HG03460 (cell line): ENCODE data around the gene PHF1.

ENCODE experiments used
- ATAC-seq: cut with Tn5 transposase; IDR thresholded peaks from one replicate; pipeline ENCODE4 v1.9.1; 2021; ENCODE audit not compliant: unreplicated experiment

The PHF1 gene

DNA sequence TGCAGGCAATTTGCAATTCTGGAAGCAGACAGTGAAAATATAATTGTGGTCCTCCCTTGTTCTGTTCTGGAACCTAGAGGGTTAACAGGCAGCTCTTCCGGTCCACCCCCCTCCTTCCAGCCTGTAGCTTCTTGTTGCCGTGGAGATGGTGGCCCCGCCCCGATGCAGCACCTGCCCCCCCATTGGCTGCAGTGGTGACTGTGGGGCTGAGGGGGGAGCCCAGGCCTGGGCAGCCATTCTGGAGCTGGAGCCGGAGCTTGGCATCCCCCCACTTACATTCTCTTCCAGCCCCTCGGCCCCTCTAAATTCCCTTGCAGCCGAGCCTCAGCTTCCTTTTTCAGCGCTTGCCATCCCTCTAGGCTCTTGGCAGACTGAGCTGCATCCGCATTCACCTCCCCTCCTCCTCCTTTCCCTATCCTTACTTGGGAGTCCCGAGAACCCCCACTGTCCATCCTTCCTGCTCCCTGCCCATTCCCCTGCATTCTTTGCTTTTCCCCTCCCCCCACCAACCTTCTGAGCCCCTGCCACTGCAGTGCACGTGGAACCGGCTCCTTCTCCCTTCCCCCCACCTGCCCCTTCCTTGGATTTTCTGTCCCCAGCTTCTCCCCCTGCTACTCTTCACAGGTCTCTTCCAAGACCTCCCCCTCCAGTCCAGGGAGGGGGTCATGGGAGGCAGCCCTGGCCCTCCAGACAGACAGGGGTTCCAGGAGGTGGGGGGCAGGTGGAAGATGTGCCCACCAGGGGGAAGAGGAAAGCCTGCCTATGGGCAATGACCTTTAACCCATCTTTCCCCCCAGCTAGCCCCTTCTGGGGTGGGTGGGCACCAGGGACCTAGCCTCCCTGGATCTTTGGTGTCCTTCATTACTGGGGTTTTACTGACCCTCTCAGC lies 20.4 kb downstream of the PHF1 start:
- no peak for ATAC-seq

DNA sequence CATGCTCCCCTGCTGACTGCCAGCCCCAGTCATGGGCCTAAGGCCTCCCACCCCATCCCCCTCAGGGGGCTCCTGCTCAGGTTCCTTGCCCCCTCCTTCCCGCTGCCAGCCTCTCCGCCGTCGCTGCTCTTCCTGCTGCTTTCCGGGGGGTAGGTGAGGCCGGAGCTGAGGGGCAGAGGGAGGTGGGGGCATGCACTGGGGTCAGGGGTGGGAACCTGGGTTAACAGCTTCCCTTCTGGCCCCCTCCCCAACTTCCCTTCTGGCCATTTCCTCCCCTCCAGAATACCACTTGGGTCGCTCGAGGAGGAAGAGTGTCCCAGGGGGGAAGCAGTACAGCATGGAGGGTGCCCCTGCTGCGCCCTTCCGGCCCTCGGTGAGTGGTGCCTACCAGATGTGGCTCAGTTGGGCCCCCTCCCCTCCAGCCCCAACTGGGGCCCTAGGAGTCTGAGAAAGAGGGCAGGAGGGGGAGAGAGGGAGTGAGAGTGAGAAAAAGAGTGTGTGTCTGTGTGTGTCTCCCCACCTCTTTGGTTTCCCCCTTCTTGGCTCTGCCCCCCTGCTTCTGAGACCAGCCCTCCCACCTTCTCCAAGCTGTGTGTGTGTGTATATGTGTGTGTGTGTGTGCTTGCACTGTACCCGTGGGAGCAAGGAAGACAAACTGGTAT lies 21.2 kb downstream of the PHF1 start:
- ATAC-seq: no peak

GRCh38 chr6:33432546-33432945 lies 21.7 kb downstream of the PHF1 start:
- no peak for ATAC-seq

- ATAC-seq: no peak
These were observed 22.3 kb downstream of the PHF1 start for GRCh38 chr6:33433001-33433543.

DNA sequence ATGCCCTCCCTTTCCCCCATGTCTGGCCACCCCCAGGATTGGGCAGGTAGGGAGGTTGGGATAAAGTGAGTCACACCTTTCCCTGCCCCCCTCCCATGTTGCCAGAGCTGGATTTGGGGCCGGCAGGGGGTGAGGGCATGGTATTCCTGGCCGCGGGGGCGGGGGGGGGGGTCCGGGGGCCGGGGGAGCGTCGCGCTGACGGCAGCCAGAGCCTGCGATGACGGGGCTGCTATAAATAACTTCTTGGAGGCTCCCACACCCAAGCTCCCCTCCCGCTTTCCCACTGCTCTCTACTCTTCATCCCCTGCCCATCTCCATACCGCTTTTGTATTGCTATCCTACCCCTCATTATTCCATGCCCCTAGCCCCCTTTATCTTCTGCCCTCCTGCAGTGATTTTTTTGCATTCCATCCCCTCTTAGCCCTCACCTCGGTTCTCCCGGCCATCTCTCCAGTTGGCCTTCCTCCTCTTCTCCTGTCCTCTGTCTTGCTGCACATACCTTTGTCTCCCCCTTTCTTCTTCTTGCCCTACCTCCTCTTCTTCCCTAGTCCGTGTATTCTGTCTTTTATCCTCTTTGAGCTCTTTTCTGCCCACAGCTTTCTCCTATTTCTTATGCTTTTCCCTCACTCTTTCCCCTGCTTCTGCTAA lies 22.9 kb downstream of the PHF1 start:
- no peak for ATAC-seq

GRCh38 chr6:33434961-33435360 lies 24.1 kb downstream of the PHF1 start:
- ATAC-seq: no peak

DNA sequence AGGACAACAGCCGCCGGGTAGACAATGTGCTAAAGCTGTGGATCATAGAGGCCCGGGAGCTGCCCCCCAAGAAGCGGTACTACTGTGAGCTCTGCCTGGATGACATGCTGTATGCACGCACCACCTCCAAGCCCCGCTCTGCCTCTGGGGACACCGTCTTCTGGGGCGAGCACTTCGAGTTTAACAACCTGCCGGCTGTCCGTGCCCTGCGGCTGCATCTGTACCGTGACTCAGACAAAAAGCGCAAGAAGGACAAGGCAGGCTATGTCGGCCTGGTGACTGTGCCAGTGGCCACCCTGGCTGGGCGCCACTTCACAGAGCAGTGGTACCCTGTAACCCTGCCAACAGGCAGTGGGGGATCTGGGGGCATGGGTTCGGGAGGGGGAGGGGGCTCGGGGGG lies 26.9 kb downstream of the PHF1 start:
- no peak for ATAC-seq

- no peak for ATAC-seq
These were observed 28.3 kb downstream of the PHF1 start for GRCh38 chr6:33438978-33439594.

DNA sequence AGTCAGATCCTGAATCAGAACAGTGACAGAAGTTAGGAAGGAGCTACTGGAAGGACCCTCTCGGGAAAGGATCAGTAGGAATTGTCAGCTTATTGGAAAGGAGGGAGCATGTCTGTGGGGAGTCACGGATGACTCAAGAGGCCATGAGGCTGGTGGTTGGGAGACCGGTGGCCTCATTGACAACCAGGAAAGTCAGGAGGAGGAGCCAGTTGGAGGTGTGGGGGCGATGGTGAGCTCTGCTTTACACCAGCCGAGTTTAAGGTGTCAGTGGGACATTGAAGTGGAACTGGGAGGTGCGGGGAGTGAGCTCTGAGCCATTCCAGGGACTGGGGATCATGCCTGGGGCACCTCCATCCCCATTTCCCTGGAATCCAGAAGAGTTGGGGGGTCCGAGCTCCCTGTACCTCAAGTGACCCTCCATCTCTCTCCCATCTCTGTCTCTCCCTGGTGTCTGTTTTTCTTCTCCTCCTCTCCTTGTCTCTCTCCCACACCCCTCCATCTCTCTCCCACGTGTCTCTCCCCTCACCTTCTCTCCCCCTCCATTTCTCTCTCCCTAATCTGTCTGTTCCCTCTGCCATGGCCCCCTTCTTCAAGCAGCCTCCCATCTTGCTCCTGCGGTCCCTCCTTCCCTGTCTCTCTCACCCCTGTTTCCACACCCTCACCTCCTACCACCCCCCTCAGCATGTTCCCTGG lies 29.3 kb downstream of the PHF1 start:
- ATAC-seq: no peak

DNA sequence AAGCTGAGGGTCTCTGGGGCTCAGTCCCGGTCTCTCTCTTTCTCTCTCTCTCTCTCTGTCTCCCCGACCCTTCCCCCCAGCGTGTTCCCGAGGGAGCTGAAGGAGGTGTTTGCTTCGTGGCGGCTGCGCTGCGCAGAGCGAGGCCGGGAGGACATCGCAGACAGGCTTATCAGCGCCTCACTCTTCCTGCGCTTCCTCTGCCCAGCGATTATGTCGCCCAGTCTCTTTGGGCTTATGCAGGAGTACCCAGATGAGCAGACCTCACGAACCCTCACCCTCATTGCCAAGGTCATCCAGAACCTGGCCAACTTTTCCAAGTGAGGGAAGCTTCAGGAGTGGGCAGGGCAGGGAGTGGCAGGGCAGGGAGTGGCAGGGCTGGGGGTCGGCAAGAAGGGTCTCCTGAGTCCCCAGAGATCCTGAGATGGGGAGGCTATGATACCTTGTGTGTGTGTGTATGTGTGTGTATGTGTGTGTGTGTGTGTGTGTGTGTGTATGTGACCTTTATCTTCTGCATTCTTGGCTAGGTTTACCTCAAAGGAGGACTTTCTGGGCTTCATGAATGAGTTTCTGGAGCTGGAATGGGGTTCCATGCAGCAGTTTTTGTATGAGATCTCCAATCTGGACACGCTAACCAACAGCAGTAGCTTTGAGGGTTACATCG lies 30.0 kb downstream of the PHF1 start:
- ATAC-seq: no peak

DNA sequence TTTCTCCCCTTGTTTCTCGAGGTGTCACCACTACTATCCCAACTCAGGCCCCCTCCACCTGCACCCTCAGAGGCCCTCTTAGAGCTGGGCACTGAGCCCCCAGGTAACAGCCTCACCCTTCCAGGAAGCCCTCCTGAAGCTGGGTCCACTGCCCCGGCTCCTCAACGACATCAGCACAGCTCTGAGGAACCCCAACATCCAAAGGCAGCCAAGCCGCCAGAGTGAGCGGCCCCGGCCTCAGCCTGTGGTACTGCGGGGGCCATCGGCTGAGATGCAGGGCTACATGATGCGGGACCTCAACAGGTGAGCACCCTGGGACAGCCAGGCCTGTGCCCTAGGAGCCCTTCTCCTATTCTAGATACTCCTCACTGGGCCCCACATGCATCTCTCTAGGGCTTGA lies 30.6 kb downstream of the PHF1 start:
- no peak for ATAC-seq

- no peak for ATAC-seq
These were observed 31.5 kb downstream of the PHF1 start for GRCh38 chr6:33442283-33442682.

DNA sequence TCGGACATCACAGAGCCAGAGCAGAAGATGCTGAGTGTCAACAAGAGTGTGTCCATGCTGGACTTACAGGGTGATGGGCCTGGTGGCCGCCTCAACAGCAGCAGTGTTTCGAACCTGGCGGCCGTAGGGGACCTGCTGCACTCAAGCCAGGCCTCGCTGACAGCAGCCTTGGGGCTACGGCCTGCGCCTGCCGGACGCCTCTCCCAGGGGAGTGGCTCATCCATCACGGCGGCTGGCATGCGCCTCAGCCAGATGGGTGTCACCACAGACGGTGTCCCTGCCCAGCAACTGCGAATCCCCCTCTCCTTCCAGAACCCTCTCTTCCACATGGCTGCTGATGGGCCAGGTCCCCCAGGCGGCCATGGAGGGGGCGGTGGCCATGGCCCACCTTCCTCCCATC lies 32.2 kb downstream of the PHF1 start:
- no peak for ATAC-seq

GRCh38 chr6:33443619-33444504 lies 33.0 kb downstream of the PHF1 start:
- ATAC-seq: no peak

- ATAC-seq: no peak
These were observed 34.3 kb downstream of the PHF1 start for GRCh38 chr6:33445119-33445603.

DNA sequence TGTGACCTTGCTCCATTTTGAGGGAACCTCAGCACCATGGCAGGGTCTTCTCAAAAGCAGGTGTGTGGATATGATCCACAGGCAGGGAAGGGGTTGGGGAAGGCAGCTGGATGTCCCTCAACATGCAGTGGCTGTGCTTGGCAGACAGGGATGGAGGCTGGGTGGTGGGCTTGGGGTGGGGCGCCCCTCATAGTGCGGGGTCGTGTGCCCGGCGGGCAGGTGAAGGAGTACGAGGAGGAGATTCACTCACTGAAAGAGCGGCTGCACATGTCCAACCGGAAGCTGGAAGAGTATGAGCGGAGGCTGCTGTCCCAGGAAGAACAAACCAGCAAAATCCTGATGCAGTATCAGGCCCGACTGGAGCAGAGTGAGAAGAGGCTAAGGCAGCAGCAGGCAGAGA lies 35.5 kb downstream of the PHF1 start:
- no peak for ATAC-seq

DNA sequence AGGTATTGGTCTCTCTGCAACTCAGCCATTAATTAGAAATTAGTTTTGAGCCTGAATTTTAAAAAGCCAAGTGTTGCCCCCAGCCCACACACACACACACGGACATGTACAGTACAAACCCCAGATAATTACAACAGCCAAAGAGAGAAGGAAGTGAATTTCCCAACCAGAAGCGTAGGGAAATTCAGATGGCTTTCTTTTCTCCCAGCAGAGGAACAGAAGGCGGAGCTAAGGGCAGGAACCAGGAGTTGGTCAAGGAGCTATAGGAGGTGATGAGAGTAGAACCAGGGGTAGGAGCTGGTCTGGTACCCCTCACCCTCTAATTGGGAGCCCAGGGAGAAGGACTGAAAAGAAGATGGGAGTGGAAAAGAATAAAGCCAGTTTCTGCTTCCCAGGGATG lies 39.6 kb downstream of the PHF1 start:
- no peak for ATAC-seq

DNA sequence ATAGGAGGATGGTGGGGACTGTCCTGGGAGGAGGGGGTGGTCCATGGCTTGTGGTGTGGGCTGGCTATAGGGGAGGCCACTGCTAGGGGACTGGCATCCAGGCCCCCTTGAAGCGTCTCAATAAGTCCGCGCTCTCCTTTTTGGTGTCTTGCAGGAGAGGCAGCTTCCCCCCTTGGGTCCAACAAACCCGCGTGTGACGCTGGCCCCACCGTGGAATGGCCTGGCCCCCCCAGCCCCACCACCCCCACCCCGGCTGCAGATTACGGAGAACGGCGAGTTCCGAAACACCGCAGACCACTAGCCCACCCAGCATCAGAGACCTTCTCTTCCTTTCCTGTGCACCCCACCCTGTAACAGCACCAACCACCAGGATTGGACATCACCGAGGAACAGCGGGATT lies 40.8 kb downstream of the PHF1 start:
- ATAC-seq: no peak

GRCh38 chr6:33452496-33452895 lies 41.7 kb downstream of the PHF1 start:
- no peak for ATAC-seq
